H9 (cell line): ENCODE results near the gene DIP2C. TPM values are rescaled to one million over a fixed set of nuclear protein-coding genes. Genes with fewer than 3 reads are reported as not detected.

Experiments
- DNase-seq: peaks from one replicate; pipeline ENCODE4 v3.0.0-alpha.2; 2017
- H2AFZ ChIP-seq: one replicate; pipeline ENCODE4 v1.6.1; 2013; ENCODE audit warnings: mild to moderate bottlenecking, low read length, control low read depth, moderate library complexity
- H2AK5ac ChIP-seq: 2 replicates; pipeline ENCODE4 v1.6.1; 2013; ENCODE audit warnings: low read length, control low read depth, mixed read lengths; ENCODE audit not compliant: insufficient read length
- H2BK120ac ChIP-seq: one replicate; pipeline ENCODE4 v1.6.1; 2013; ENCODE audit warnings: low read depth, mild to moderate bottlenecking, low read length, control low read depth, inconsistent platforms; ENCODE audit not compliant: poor library complexity, severe bottlenecking
- H2BK12ac ChIP-seq: 2 replicates; pipeline ENCODE4 v1.6.1; 2013; ENCODE audit warnings: low read length, control low read depth, mixed read lengths, low read depth; ENCODE audit not compliant: insufficient read length
- H2BK15ac ChIP-seq: 2 replicates; pipeline ENCODE4 v1.6.1; 2013; ENCODE audit warnings: low read depth, low read length, control low read depth
- H2BK20ac ChIP-seq: one replicate; pipeline ENCODE4 v1.6.1; 2013; ENCODE audit warnings: low read depth, mild to moderate bottlenecking, low read length, control low read depth, inconsistent platforms; ENCODE audit not compliant: poor library complexity, severe bottlenecking
- H2BK5ac ChIP-seq: 2 replicates; pipeline ENCODE4 v1.6.1; 2013; ENCODE audit warnings: low read length, control low read depth, mixed read lengths; ENCODE audit not compliant: insufficient read length
- H3K14ac ChIP-seq: 2 replicates; pipeline ENCODE4 v1.6.1; 2013; ENCODE audit warnings: low read length, control low read depth; ENCODE audit not compliant: insufficient read depth
- H3K18ac ChIP-seq: 2 replicates; pipeline ENCODE4 v1.6.1; 2013; ENCODE audit warnings: low read depth, mild to moderate bottlenecking, mixed read lengths, low read length, control low read depth; ENCODE audit not compliant: insufficient read length
- H3K23ac ChIP-seq: 2 replicates; pipeline ENCODE4 v1.6.1; 2013; ENCODE audit warnings: low read length, control low read depth, mixed read lengths, low read depth; ENCODE audit not compliant: insufficient read length
- H3K23me2 ChIP-seq: 2 replicates; pipeline ENCODE4 v1.6.1; 2013; ENCODE audit warnings: low read depth, mild to moderate bottlenecking, mixed read lengths, low read length, control low read depth; ENCODE audit not compliant: insufficient read length, poor library complexity, severe bottlenecking
- H3K27ac ChIP-seq: 2 replicates; pipeline ENCODE4 v1.5.1; 2013; ENCODE audit warnings: low read length, control low read depth, mixed read lengths, low read depth; ENCODE audit not compliant: insufficient read length
- H3K27me3 ChIP-seq: 2 replicates; pipeline ENCODE4 v1.6.1; 2013; ENCODE audit warnings: low read length, control low read depth, inconsistent platforms; ENCODE audit not compliant: insufficient read depth
- H3K4ac ChIP-seq: 2 replicates; pipeline ENCODE4 v1.6.1; 2013; ENCODE audit warnings: low read depth, mild to moderate bottlenecking, control low read depth, inconsistent platforms, low read length, moderate library complexity
- H3K4me1 ChIP-seq: 2 replicates; pipeline ENCODE4 v1.6.1; 2013; ENCODE audit warnings: low read length, control low read depth, inconsistent platforms; ENCODE audit not compliant: insufficient read depth
- H3K4me2 ChIP-seq: 2 replicates; pipeline ENCODE4 v1.6.1; 2013; ENCODE audit warnings: low read length, control low read depth, mixed read lengths; ENCODE audit not compliant: insufficient read length, insufficient read depth
- H3K56ac ChIP-seq: 2 replicates; pipeline ENCODE4 v1.6.1; 2013; ENCODE audit warnings: low read depth, mild to moderate bottlenecking, mixed read lengths, low read length, control low read depth; ENCODE audit not compliant: insufficient read length
- H3K79me1 ChIP-seq: 2 replicates; pipeline ENCODE4 v1.6.1; 2013; ENCODE audit warnings: low read depth, mild to moderate bottlenecking, moderate library complexity, low read length, control low read depth, inconsistent platforms; ENCODE audit not compliant: insufficient read depth, poor library complexity, severe bottlenecking
- H3K79me2 ChIP-seq: 2 replicates; pipeline ENCODE4 v1.6.1; 2013; ENCODE audit warnings: low read length, control low read depth, inconsistent platforms; ENCODE audit not compliant: insufficient read depth
- H3K9ac ChIP-seq: 2 replicates; pipeline ENCODE4 v1.6.1; 2013; ENCODE audit warnings: low read length, control low read depth, mixed read lengths; ENCODE audit not compliant: insufficient read length; ENCODE audit errors: extremely low read depth
- H3K9me3 ChIP-seq: one replicate; pipeline ENCODE4 v1.6.1; 2013; ENCODE audit warnings: low read depth, low read length, inconsistent platforms; ENCODE audit not compliant: control insufficient read depth
- H3T11ph ChIP-seq: one replicate; pipeline ENCODE4 v1.6.1; 2013; ENCODE audit warnings: mild to moderate bottlenecking, low read length, control low read depth, inconsistent platforms
- H4K20me1 ChIP-seq: one replicate; pipeline ENCODE4 v1.6.1; 2013; ENCODE audit not compliant: control insufficient read depth, insufficient read length, insufficient read depth
- H4K5ac ChIP-seq: 2 replicates; pipeline ENCODE4 v1.6.1; 2013; ENCODE audit warnings: low read depth, mild to moderate bottlenecking, mixed read lengths, low read length, control low read depth; ENCODE audit not compliant: insufficient read length
- H4K8ac ChIP-seq: replicated peaks from 2 replicates; pipeline ENCODE4 v1.6.1; 2013; ENCODE audit warnings: low read length, control low read depth, mixed read lengths, low read depth; ENCODE audit not compliant: insufficient read length
- H4K91ac ChIP-seq: 2 replicates; pipeline ENCODE4 v1.6.1; 2013; ENCODE audit warnings: low read depth, mild to moderate bottlenecking, moderate library complexity, mixed read lengths, low read length, control low read depth; ENCODE audit not compliant: insufficient read length
- H3K27ac Mint-ChIP-seq, 3 experiments: 2 replicates in 2 of 3; 3 replicates in 1 of 3; pipeline ENCODE4 v1.8.0; 2020 to 2021; ENCODE audit warnings: mixed read lengths in 3 of 3, mild to moderate bottlenecking in 1 of 3, moderate library complexity in 1 of 3
- H3K27me3 Mint-ChIP-seq: 2 replicates; pipeline ENCODE4 v1.8.0; 2021; ENCODE audit warnings: low read depth, mild to moderate bottlenecking, moderate library complexity, mixed read lengths
- H3K36me3 Mint-ChIP-seq, 3 experiments: 2 replicates in 2 of 3; 3 replicates in 1 of 3; pipeline ENCODE4 v1.8.0; 2020 to 2021; ENCODE audit warnings: low read depth in 3 of 3, mixed read lengths in 3 of 3; ENCODE audit not compliant: insufficient read depth in 1 of 3
- H3K4me1 Mint-ChIP-seq, 2 experiments: 2 replicates each; pipeline ENCODE4 v1.8.0; 2020; ENCODE audit warnings: mixed read lengths in 2 of 2
- H3K4me3 Mint-ChIP-seq, 2 experiments: 2 replicates in 1 of 2; 3 replicates in 1 of 2; pipeline ENCODE4 v1.8.0; 2020 to 2021; ENCODE audit warnings: mild to moderate bottlenecking in 2 of 2, mixed read lengths in 2 of 2, moderate library complexity in 1 of 2
- H3K9me3 Mint-ChIP-seq, 2 experiments: 2 replicates in 1 of 2; 3 replicates in 1 of 2; pipeline ENCODE4 v1.8.0; 2020; ENCODE audit warnings: mild to moderate bottlenecking in 2 of 2, mixed read lengths in 2 of 2, moderate library complexity in 1 of 2
- WGBS: extraction: QIAGEN DNeasy Blood & Tissue Kit; methylation state at CpG from one replicate; pipeline ENCODE4 v1.1.7; 2013; ENCODE audit warnings: missing lambda C conversion rate, low lambda C conversion rate, mixed read lengths; ENCODE audit not compliant: insufficient read length; ENCODE audit errors: extremely low coverage; 5-methylcytosine and 5-hydroxymethylcytosine counted together
- total RNA-seq: library from RNA; stranded (reverse); gene quantifications from 2 replicates; pipeline ENCODE4 v1.2.1, GENCODE V29; 2021
- TF ChIP-seq, protein P1 (sequence below): fragments of 200-600 bp; sonication (generic); conservative IDR thresholded peaks from 3 replicates; pipeline ENCODE4 v1.8.0; 2021; ENCODE audit warnings: antibody characterized with exemption, mild to moderate bottlenecking

DIP2C gene
- total RNA-seq, 1 experiment from 2014 or later: 7.9 TPM

DNA sequence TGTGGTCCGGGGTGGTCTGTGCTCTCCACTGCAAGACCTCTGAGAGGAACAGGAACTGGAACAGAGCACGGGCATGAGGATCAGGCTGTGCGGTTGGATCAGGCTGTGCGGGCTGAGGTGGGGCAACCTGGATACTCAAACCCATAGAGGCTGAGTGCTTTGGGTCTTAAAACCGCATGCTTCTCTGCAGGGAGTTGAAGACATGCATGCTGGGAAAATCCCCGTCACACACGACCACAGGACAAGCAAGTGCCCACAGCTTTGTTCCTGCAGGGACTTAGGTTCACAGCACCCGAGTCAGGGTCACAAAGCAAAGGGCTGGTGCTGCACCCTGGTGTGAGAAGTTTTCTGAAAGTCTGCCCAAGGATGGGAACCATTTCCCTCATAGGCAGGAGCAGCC lies 333.0 kb downstream of the DIP2C start:
- Mint-ChIP-seq H3K27ac (no peak overlapping the region), H3K27me3 (no peaks in the 10 kb centered on the region), H3K4me3 (no peak overlapping the region), H3K36me3 (peaks cover 2 to 24% (median 19%) of the 10 kb centered on the region in 3 experiments; a peak in 6 of 7 replicates), H3K9me3 (no peaks in the 10 kb centered on the region), H3K4me1 (no peaks in the 10 kb centered on the region; a peak in 1 of 4 replicates)
- H3K79me2 ChIP-seq: no peaks in the 10 kb centered on the region
- no peak overlapping the region for H3K56ac ChIP-seq
- H3K23me2 ChIP-seq: no peaks in the 10 kb centered on the region
- H3K9ac ChIP-seq: no peak overlapping the region
- H3K27ac ChIP-seq: no peak overlapping the region
- no peak overlapping the region for H2BK5ac ChIP-seq
- H4K20me1 ChIP-seq: no peaks in the 10 kb centered on the region
- H3K4me2 ChIP-seq: no peak overlapping the region
- H2BK12ac ChIP-seq: no peak overlapping the region
- H3K14ac ChIP-seq: no peak overlapping the region
- no peak overlapping the region for H2BK15ac ChIP-seq
- H3K27me3 ChIP-seq: no peaks in the 10 kb centered on the region
- H3K18ac ChIP-seq: no peak overlapping the region
- no peak for DNase-seq
- H3T11ph ChIP-seq: no peak overlapping the region
- H2BK120ac ChIP-seq: no peak overlapping the region
- no peak overlapping the region for H2AFZ ChIP-seq
- no peak overlapping the region for H4K8ac ChIP-seq
- H4K91ac ChIP-seq: no peak overlapping the region
- H3K9me3 ChIP-seq: no peaks in the 10 kb centered on the region
- no peak overlapping the region for H3K4ac ChIP-seq
- no peak overlapping the region for H4K5ac ChIP-seq
- no peaks in the 10 kb centered on the region for H3K79me1 ChIP-seq
- no peak overlapping the region for H2BK20ac ChIP-seq
- H3K23ac ChIP-seq: no peak overlapping the region
- TF ChIP-seq, protein P1, sequence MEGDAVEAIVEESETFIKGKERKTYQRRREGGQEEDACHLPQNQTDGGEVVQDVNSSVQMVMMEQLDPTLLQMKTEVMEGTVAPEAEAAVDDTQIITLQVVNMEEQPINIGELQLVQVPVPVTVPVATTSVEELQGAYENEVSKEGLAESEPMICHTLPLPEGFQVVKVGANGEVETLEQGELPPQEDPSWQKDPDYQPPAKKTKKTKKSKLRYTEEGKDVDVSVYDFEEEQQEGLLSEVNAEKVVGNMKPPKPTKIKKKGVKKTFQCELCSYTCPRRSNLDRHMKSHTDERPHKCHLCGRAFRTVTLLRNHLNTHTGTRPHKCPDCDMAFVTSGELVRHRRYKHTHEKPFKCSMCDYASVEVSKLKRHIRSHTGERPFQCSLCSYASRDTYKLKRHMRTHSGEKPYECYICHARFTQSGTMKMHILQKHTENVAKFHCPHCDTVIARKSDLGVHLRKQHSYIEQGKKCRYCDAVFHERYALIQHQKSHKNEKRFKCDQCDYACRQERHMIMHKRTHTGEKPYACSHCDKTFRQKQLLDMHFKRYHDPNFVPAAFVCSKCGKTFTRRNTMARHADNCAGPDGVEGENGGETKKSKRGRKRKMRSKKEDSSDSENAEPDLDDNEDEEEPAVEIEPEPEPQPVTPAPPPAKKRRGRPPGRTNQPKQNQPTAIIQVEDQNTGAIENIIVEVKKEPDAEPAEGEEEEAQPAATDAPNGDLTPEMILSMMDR: no peak
- no CpG with 5 or more reads among the region's 8 CpGs for WGBS
- H3K4me1 ChIP-seq: no peaks in the 10 kb centered on the region
- no peak overlapping the region for H2AK5ac ChIP-seq
